Epithelial cell of prostate (primary cell): ENCODE measurements around the gene SORCS2.

ENCODE experiments used
- DNase-seq: peaks from one replicate; pipeline ENCODE4 v3.0.0-alpha.2; 2011; ENCODE audit warnings: low read depth, low spot score
- H3K27ac ChIP-seq: fragments of 450-650 bp; 2 replicates; pipeline ENCODE4 v1.5.1; 2017; ENCODE audit warnings: mild to moderate bottlenecking

Gene SORCS2

GRCh38 chr4:7359400-7360062 lies 167.2 kb downstream of the SORCS2 start:
- no peak for DNase-seq
- H3K27ac ChIP-seq, result no peak overlapping the region

- no peak overlapping the region for H3K27ac ChIP-seq
- DNase-seq, result no peak
These were observed 168.5 kb downstream of the SORCS2 start for GRCh38 chr4:7360806-7361205.

- no peak for DNase-seq
- H3K27ac ChIP-seq, result no peak overlapping the region
These were observed 169.1 kb downstream of the SORCS2 start for GRCh38 chr4:7361280-7361895.

GRCh38 chr4:7362341-7362740 lies 170.0 kb downstream of the SORCS2 start:
- DNase-seq, result no peak

GRCh38 chr4:7362862-7363430 lies 170.6 kb downstream of the SORCS2 start:
- DNase-seq, result no peak
- H3K27ac ChIP-seq, result no peak overlapping the region

More at GRCh38 chr4:7362341-7362740, 170.0 kb downstream of the SORCS2 start:
- H3K27ac ChIP-seq, result no peak overlapping the region

- no peak for DNase-seq
- H3K27ac ChIP-seq, result no peak overlapping the region
These were observed 172.6 kb downstream of the SORCS2 start for GRCh38 chr4:7364979-7365378.

GRCh38 chr4:7365462-7366179 lies 173.3 kb downstream of the SORCS2 start:
- no peak for DNase-seq
- no peak overlapping the region for H3K27ac ChIP-seq

GRCh38 chr4:7366180-7366945 lies 174.0 kb downstream of the SORCS2 start:
- no peak overlapping the region for H3K27ac ChIP-seq
- DNase-seq, result no peak

- H3K27ac ChIP-seq, result no peak overlapping the region
- no peak for DNase-seq
These were observed 174.6 kb downstream of the SORCS2 start for GRCh38 chr4:7366954-7367353.

- DNase-seq, result no peak
- H3K27ac ChIP-seq, result no peak overlapping the region
These were observed 175.1 kb downstream of the SORCS2 start for GRCh38 chr4:7367406-7367805.

- H3K27ac ChIP-seq, result no peak overlapping the region
- DNase-seq, result no peak
These were observed 175.5 kb downstream of the SORCS2 start for GRCh38 chr4:7367864-7368277.

GRCh38 chr4:7368296-7368695 lies 176.0 kb downstream of the SORCS2 start:
- H3K27ac ChIP-seq, result no peak overlapping the region
- no peak for DNase-seq

GRCh38 chr4:7369511-7369910 lies 177.2 kb downstream of the SORCS2 start:
- no peak overlapping the region for H3K27ac ChIP-seq
- DNase-seq, result no peak

- DNase-seq, result no peak
- H3K27ac ChIP-seq, result no peak overlapping the region
These were observed 177.7 kb downstream of the SORCS2 start for GRCh38 chr4:7370038-7370437.

GRCh38 chr4:7371210-7371941 lies 179.0 kb downstream of the SORCS2 start:
- DNase-seq, result no peak
- no peak overlapping the region for H3K27ac ChIP-seq

GRCh38 chr4:7372673-7373072 lies 180.3 kb downstream of the SORCS2 start:
- DNase-seq, result no peak

GRCh38 chr4:7374571-7374970 lies 182.2 kb downstream of the SORCS2 start:
- DNase-seq, result no peak
- H3K27ac ChIP-seq, result no peak overlapping the region

More at GRCh38 chr4:7372673-7373072, 180.3 kb downstream of the SORCS2 start:
- H3K27ac ChIP-seq, result no peak overlapping the region

GRCh38 chr4:7375427-7375826 lies 183.1 kb downstream of the SORCS2 start:
- DNase-seq, result no peak
- no peak overlapping the region for H3K27ac ChIP-seq

GRCh38 chr4:7377223-7377865 lies 185.0 kb downstream of the SORCS2 start:
- no peak for DNase-seq
- no peak overlapping the region for H3K27ac ChIP-seq
